ENCODE measurements around the gene SEC31A.

DNA sequence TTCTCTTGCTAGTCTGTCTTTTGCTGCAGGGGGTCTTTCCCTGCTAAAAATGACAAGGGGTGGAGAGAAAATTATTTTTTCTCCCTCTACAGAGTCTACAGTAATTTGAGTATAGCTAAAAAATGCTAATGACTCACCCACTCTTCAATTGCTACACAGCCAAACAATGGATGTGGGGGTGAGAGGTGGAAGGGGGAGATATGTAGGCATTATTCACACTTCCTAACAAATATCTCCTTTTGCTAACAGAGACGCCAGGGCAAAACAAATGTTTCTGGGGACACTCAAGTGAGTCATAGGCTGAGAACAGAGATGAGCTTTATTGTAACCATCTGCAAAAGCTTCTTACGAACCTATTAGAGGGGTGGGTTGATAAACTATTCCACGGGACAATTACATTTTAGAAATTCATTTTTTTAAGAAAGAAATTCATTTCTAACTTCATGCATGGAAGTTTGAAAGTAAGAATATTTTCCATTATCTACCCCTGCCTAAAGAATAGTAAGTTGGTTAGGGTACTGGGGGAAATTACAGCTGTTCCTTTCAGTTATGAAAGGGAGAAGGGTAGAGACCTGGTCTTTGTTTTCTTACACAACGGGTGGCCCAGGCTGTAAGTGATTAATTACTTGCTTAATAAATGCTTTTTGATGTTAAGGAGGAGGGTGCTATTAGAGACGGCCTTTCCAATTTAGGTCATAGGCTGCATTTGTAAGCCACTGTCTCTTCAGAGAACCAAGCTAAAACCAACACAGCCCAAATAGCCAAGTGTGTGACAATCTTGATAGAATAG, 105.1 kb downstream of the SEC31A start:
- TF ChIP-seq CTCF (IDR thresholded peaks at IDR 0.05), result no peak
- TF ChIP-seq EZH2 (IDR thresholded peaks at IDR 0.05), result no peak
- TF ChIP-seq EZH2phosphoT487 (IDR thresholded peaks at IDR 0.05), result no peak

Data from neural progenitor cell (in vitro differentiated cells).